ENCODE measurements around the gene CKAP5. TPM values are rescaled to one million over a fixed set of nuclear protein-coding genes. Genes with fewer than 3 reads are reported as not detected.
"Not testable (repeated sequence)": the region's sequence is repeated elsewhere in the genome, so short reads cannot be mapped to it uniquely, and the experiment has no call there.

Gene CKAP5
- polyA plus RNA-seq, 5 donors, result 62.4 to 138 (median 99.3) TPM

- no peak for DNase-seq
These were observed 10.7 kb upstream of the CKAP5 start for GRCh38 chr11:46856605-46857343.

- no peak for DNase-seq
These were observed 9.8 kb upstream of the CKAP5 start for GRCh38 chr11:46855863-46856262.

- DNase-seq, result no peak
These were observed 9.1 kb upstream of the CKAP5 start for GRCh38 chr11:46855167-46855566.

- DNase-seq, result no peak
These were observed 4.8 kb upstream of the CKAP5 start for GRCh38 chr11:46850829-46851380.

GRCh38 chr11:46849631-46850030, 3.6 kb upstream of the CKAP5 start:
- no peak for DNase-seq

- no peak for DNase-seq
These were observed 390 bp upstream of the CKAP5 start for GRCh38 chr11:46846510-46846830.

- DNase-seq, result no peak
These were observed 690 bp downstream of the CKAP5 start for GRCh38 chr11:46845440-46845739.

GRCh38 chr11:46840116-46840515, 6.0 kb downstream of the CKAP5 start:
- DNase-seq, result no peak

GRCh38 chr11:46838501-46838900, 7.6 kb downstream of the CKAP5 start:
- DNase-seq, result no peak

GRCh38 chr11:46837860-46838259, 8.2 kb downstream of the CKAP5 start:
- no peak for DNase-seq

- no peak for DNase-seq
These were observed 9.2 kb downstream of the CKAP5 start for GRCh38 chr11:46836870-46837269.

- DNase-seq, result no peak
These were observed 9.6 kb downstream of the CKAP5 start for GRCh38 chr11:46836431-46836830.

GRCh38 chr11:46835897-46836296, 10.2 kb downstream of the CKAP5 start:
- no peak for DNase-seq

GRCh38 chr11:46834821-46835220, 11.3 kb downstream of the CKAP5 start:
- DNase-seq, result no peak

- DNase-seq, result no peak
These were observed 13.4 kb downstream of the CKAP5 start for GRCh38 chr11:46832511-46833214.

GRCh38 chr11:46827995-46828394, 18.1 kb downstream of the CKAP5 start:
- no peak for DNase-seq

- DNase-seq, result peak; percentile 57 to 66
These were observed 19.6 kb downstream of the CKAP5 start for GRCh38 chr11:46826310-46827044.

GRCh38 chr11:46808799-46809431, 37.2 kb downstream of the CKAP5 start:
- no peak for DNase-seq

GRCh38 chr11:46801694-46802470, 44.2 kb downstream of the CKAP5 start:
- DNase-seq, result no peak

GRCh38 chr11:46800177-46800576, 45.9 kb downstream of the CKAP5 start:
- DNase-seq, result no peak

- not testable (repeated sequence) for DNase-seq
These were observed 46.4 kb downstream of the CKAP5 start for GRCh38 chr11:46799725-46800124.
